ENCODE results near the gene CLK2.

DNA sequence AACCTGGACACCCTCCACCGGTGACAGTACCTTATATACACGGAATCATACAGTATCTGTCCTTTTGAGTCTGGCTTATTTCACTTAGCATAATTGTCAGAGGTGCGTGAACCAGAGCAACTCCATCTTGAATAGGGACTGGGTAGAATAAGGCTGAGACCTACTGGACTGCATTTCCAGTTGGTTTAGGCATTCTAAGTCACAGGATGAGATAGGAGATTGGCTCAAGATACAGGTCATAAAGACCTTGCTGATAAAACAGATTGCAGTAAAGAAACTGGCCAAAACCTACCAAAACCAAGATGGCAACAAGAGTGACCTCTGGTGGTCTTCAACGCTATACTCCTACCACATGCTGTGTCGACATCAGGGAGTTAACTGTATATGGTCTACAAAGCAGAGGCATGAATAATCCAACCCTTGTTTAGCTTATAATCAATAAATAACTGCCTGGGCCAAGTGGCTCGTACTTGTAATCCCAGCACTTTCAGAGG lies 34.0 kb upstream of the CLK2 start:
- TF ChIP-seq CREB1 (IDR thresholded peaks at IDR 0.05; ENCODE audit: low read depth) (no peak), YY1 (IDR thresholded peaks at IDR 0.05; ENCODE audit: low read depth) (no peak)

Measured in Ishikawa (cell line).